Prostate gland (tissue), 2 donors: ENCODE measurements around the gene RAD54L.

Experiments
- POLR2A ChIP-seq: fragments of 450-650 bp; IDR thresholded peaks from one replicate; pipeline ENCODE4 v1.6.1; 2016; ENCODE audit warnings: antibody characterized with exemption, mild to moderate bottlenecking
- POLR2AphosphoS5 ChIP-seq: sonication (generic); formaldehyde crosslinking; IDR thresholded peaks from one replicate; pipeline ENCODE4 v1.6.1; 2017; ENCODE audit warnings: antibody characterized with exemption
- TF ChIP-seq, protein P1 (sequence below), 4 experiments: fragments of 200-600 bp in 2 of 4; fragments of 450-650 bp in 2 of 4; sonication (generic) in 2 of 4; IDR thresholded peaks; 1 replicate in 3 of 4; 2 replicates in 1 of 4; pipeline ENCODE4 v1.5.1; 2016 to 2019; ENCODE audit warnings: antibody characterized with exemption in 4 of 4, mild to moderate bottlenecking in 2 of 4, moderate library complexity in 2 of 4

GRCh38 chr1:46289134-46289494, 41.6 kb downstream of the RAD54L start:
- TF ChIP-seq, protein P1, sequence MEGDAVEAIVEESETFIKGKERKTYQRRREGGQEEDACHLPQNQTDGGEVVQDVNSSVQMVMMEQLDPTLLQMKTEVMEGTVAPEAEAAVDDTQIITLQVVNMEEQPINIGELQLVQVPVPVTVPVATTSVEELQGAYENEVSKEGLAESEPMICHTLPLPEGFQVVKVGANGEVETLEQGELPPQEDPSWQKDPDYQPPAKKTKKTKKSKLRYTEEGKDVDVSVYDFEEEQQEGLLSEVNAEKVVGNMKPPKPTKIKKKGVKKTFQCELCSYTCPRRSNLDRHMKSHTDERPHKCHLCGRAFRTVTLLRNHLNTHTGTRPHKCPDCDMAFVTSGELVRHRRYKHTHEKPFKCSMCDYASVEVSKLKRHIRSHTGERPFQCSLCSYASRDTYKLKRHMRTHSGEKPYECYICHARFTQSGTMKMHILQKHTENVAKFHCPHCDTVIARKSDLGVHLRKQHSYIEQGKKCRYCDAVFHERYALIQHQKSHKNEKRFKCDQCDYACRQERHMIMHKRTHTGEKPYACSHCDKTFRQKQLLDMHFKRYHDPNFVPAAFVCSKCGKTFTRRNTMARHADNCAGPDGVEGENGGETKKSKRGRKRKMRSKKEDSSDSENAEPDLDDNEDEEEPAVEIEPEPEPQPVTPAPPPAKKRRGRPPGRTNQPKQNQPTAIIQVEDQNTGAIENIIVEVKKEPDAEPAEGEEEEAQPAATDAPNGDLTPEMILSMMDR (IDR thresholded peaks at IDR 0.05): no peak
- TF ChIP-seq POLR2A: no peak
- no peak for TF ChIP-seq POLR2AphosphoS5
